ENCODE results near the gene TRPC3. TPM values are rescaled to one million over a fixed set of nuclear protein-coding genes. Genes with fewer than 3 reads are reported as not detected.
"Not testable (repeated sequence)": the region's sequence is repeated elsewhere in the genome, so short reads cannot be mapped to it uniquely, and the experiment has no call there.

Gene TRPC3
- total and polyA plus RNA-seq, 5 donors from 2014 or later = 0.52 TPM; not detected in 4

DNA sequence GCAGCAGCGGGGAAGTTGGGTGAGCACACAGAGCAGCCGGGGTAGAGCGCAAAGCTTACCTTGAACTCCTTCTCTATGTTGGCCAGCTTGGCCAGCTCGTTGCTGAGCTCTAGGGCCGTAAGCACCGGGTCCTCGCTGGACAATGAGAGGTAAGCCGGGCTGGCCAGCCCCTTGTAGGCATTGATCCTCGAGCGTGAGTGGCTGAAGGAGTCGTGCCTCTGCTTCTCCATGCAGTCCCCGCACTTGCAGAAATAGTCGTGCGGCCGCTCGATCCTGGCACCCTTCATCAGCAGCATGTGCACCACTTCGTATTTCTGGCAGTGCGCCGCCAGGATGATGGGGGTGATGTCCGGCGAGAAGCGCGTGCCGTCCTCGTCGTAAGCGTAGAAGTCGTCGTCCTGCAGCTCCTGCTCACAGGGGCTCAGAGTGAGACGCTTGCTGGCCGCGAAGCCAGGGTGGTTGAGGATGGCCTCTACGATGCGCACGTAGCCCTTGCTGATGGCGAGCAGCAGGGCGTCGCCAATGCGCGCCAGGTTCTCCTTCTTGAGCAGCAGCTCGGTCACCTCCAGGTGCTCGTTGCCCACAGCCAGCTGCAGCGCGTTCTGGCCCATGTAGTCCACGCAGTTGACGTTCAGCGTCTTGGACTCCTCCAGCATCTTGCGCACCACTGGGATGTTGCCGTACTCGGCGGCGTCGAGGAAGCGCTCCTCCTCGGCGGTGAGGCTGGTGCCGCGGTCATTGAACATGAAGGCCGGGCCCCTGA is 19.5 kb downstream of the TRPC3 start:
- H3K27ac ChIP-seq (ENCODE audit: insufficient read depth, low read length, poor library complexity, severe bottlenecking) = no peak overlapping the region
- H3K9me3 ChIP-seq (ENCODE audit: control insufficient read depth in 2 of 2, low read length in 2 of 2) = no peaks in the 10 kb centered on the region
- peaks cover 11% of the 10 kb centered on the region for H3K27me3 ChIP-seq (ENCODE audit: control insufficient read depth, insufficient read depth, low read length)
- Mint-ChIP-seq H3K27ac (no peak overlapping the region), H3K4me3 (no peak overlapping the region), H3K4me1 (no peaks in the 10 kb centered on the region), H3K9me3 (no peaks in the 10 kb centered on the region), H3K36me3 (no peaks in the 10 kb centered on the region), H3K27me3 (peaks cover 64% of the 10 kb centered on the region)
- ATAC-seq (ENCODE audit: low read depth in 2 of 2) = no peak
- DNase-seq = no peak
- no peak overlapping the region for H3K4me3 ChIP-seq (ENCODE audit: low read depth, low read length)
- H3K4me1 ChIP-seq (ENCODE audit: control insufficient read depth, insufficient read depth, low read length, poor library complexity, severe bottlenecking) = no peaks in the 10 kb centered on the region
- no peaks in the 10 kb centered on the region for H3K36me3 ChIP-seq (ENCODE audit: control insufficient read depth, insufficient read depth, low read length)

DNA sequence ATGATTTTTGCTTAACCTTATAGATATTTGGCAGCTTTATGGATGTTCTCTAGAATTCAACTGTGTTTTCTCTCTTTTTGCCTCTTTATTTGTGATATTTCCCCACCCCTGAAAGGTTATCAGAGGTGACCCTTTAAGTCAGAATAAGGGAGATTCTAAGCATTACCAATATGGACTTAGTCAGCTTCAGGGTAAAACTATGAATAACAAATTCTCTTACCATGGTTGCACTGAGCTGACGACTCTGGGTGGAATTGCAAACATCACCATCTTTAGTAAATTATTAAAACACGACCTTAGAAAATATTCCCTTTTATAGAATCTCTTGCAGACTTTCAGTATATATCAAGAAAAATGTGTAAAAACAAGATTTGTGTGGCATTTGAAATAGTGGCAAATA is 21.6 kb downstream of the TRPC3 start:
- no peak for DNase-seq
- H3K27ac ChIP-seq (ENCODE audit: insufficient read depth, low read length, poor library complexity, severe bottlenecking) = no peak overlapping the region
- no peaks in the 10 kb centered on the region for H3K36me3 ChIP-seq (ENCODE audit: control insufficient read depth, insufficient read depth, low read length)
- no peaks in the 10 kb centered on the region for H3K4me1 ChIP-seq (ENCODE audit: control insufficient read depth, insufficient read depth, low read length, poor library complexity, severe bottlenecking)
- no peaks in the 10 kb centered on the region for H3K9me3 Mint-ChIP-seq
- no peak overlapping the region for H3K27ac Mint-ChIP-seq
- ATAC-seq (ENCODE audit: low read depth in 2 of 2) = no peak
- peaks cover 9% of the 10 kb centered on the region for H3K27me3 ChIP-seq (ENCODE audit: control insufficient read depth, insufficient read depth, low read length)
- peaks cover 53% of the 10 kb centered on the region for H3K27me3 Mint-ChIP-seq
- H3K4me1 Mint-ChIP-seq = no peaks in the 10 kb centered on the region
- no peaks in the 10 kb centered on the region for H3K36me3 Mint-ChIP-seq
- H3K9me3 ChIP-seq (ENCODE audit: control insufficient read depth in 2 of 2, low read length in 2 of 2) = no peaks in the 10 kb centered on the region
- H3K4me3 ChIP-seq (ENCODE audit: low read depth, low read length) = no peak overlapping the region
- H3K4me3 Mint-ChIP-seq = no peak overlapping the region

DNA sequence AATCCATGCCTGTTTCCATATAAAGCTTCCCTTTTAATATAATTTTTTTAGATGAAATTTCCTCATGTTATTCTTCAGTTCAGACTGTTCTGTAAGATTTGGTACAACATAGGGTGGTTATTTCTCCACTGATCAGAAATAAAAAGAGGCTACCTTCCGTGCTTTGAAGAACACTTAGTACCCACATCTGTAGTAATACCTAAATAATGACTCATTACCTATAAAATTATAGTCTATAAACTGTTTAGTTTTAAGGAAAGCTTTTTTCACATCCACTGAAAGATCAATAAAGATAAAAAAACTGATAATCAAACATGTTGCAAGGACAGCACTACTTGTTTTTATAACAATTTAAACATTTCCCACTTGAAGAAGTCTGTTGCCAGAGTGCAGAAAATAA is 23.9 kb downstream of the TRPC3 start:
- peaks cover 42% of the 10 kb centered on the region for H3K27me3 Mint-ChIP-seq
- no peaks in the 10 kb centered on the region for H3K36me3 Mint-ChIP-seq
- Histone ChIP-seq H3K36me3 (ENCODE audit: control insufficient read depth, insufficient read depth, low read length) (no peaks in the 10 kb centered on the region), H3K4me3 (ENCODE audit: low read depth, low read length) (no peak overlapping the region), H3K27ac (ENCODE audit: insufficient read depth, low read length, poor library complexity, severe bottlenecking) (no peak overlapping the region), H3K9me3 (ENCODE audit: control insufficient read depth in 2 of 2, low read length in 2 of 2) (no peaks in the 10 kb centered on the region), H3K4me1 (ENCODE audit: control insufficient read depth, insufficient read depth, low read length, poor library complexity, severe bottlenecking) (no peaks in the 10 kb centered on the region), H3K27me3 (ENCODE audit: control insufficient read depth, insufficient read depth, low read length) (peaks cover 9% of the 10 kb centered on the region)
- no peak for ATAC-seq (ENCODE audit: low read depth in 2 of 2)
- H3K27ac Mint-ChIP-seq = no peak overlapping the region
- H3K4me3 Mint-ChIP-seq = no peak overlapping the region
- DNase-seq = no peak
- no peaks in the 10 kb centered on the region for H3K4me1 Mint-ChIP-seq
- H3K9me3 Mint-ChIP-seq = no peaks in the 10 kb centered on the region

DNA sequence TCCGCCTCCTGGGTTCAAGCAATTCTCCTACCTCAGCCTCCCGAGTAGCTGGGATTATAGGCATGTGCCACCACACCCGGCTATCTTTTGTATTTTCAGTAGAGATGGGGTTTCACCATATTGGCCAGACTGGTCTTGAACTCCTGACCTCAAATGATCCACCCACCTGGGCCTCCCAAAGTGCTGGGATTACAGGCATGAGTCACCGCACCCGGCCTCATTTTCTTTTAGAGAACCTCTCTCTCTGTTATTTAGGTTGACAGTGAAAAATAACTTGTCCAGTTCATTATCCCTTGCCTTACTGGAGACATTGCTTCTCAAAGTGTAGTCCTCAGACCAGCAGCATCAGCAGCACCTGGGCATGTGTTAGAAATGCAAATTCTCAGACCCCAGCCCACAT is 25.4 kb downstream of the TRPC3 start:
- peaks cover 30% of the 10 kb centered on the region for H3K27me3 Mint-ChIP-seq
- not testable (repeated sequence) for ATAC-seq (ENCODE audit: low read depth in 2 of 2)

DNA sequence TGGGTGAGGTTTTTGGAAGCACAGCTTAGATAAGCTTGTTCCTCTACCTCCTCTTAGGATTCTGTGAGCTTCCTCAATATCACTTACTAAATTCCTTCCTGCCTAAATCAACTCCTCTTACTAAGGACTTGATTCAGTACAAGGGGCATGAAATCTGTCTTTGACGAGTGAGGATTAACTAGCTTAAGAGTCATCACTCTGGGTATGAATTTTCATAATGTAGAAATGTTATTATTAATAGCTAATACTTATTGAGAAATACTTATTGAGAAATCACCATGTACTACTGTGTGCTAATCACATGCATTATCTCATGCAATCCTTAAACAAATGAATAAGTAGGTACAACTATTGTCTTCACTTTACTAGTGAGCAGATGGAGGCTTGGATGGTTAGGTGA is 28.6 kb downstream of the TRPC3 start:
- H3K27ac ChIP-seq (ENCODE audit: insufficient read depth, low read length, poor library complexity, severe bottlenecking) = no peak overlapping the region
- ATAC-seq (ENCODE audit: low read depth in 2 of 2) = no peak
- DNase-seq = no peak
- H3K36me3 Mint-ChIP-seq = no peaks in the 10 kb centered on the region
- no peak overlapping the region for H3K27ac Mint-ChIP-seq
- H3K9me3 ChIP-seq (ENCODE audit: control insufficient read depth in 2 of 2, low read length in 2 of 2) = no peaks in the 10 kb centered on the region
- H3K4me3 Mint-ChIP-seq = no peak overlapping the region
- peaks cover 2% of the 10 kb centered on the region for H3K27me3 ChIP-seq (ENCODE audit: control insufficient read depth, insufficient read depth, low read length)
- no peaks in the 10 kb centered on the region for H3K36me3 ChIP-seq (ENCODE audit: control insufficient read depth, insufficient read depth, low read length)
- peaks cover 12% of the 10 kb centered on the region for H3K27me3 Mint-ChIP-seq
- no peaks in the 10 kb centered on the region for H3K4me1 Mint-ChIP-seq
- peaks cover 0 to 1% (median 0%) of the 10 kb centered on the region in 7 donors for H3K9me3 Mint-ChIP-seq
- H3K4me3 ChIP-seq (ENCODE audit: low read depth, low read length) = no peak overlapping the region
- no peaks in the 10 kb centered on the region for H3K4me1 ChIP-seq (ENCODE audit: control insufficient read depth, insufficient read depth, low read length, poor library complexity, severe bottlenecking)

More for the DNA sequence above, 25.4 kb downstream of the TRPC3 start:
- H3K36me3 Mint-ChIP-seq; DNase-seq; H3K4me3 Mint-ChIP-seq; H3K4me3 ChIP-seq (ENCODE audit: low read depth, low read length); H3K9me3 ChIP-seq (ENCODE audit: control insufficient read depth in 2 of 2, low read length in 2 of 2); H3K27ac ChIP-seq (ENCODE audit: insufficient read depth, low read length, poor library complexity, severe bottlenecking); H3K27me3 ChIP-seq (ENCODE audit: control insufficient read depth, insufficient read depth, low read length); H3K36me3 ChIP-seq (ENCODE audit: control insufficient read depth, insufficient read depth, low read length); H3K4me1 ChIP-seq (ENCODE audit: control insufficient read depth, insufficient read depth, low read length, poor library complexity, severe bottlenecking); H3K9me3 Mint-ChIP-seq; H3K27ac Mint-ChIP-seq; H3K4me1 Mint-ChIP-seq: not testable (repeated sequence)

DNA sequence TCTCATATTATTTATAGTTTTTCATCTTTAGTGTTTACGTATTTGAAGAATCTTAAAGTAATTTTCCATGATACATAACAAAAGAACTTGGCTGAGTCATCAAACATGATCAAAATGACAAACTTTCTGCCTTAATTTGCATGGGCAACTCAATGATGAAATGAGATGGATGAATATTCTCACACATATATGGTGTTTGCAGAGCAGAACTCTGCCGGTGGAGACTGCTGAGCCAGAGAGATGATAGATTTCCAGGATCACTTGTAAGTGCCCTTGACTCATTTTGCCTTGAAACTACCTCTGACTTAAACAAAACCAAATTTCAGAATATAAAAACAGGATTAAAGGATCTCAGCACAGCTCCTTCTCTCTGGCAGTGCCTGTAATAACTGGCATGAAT is 38.2 kb downstream of the TRPC3 start:
- Mint-ChIP-seq H3K9me3 (peaks cover 0 to 2% (median 0%) of the 10 kb centered on the region in 7 donors), H3K4me1 (peaks cover 0 to 5% (median 2%) of the 10 kb centered on the region in 4 donors), H3K27ac (no peak overlapping the region), H3K4me3 (no peak overlapping the region), H3K27me3 (no peaks in the 10 kb centered on the region), H3K36me3 (no peaks in the 10 kb centered on the region)
- H3K4me1 ChIP-seq (ENCODE audit: control insufficient read depth, insufficient read depth, low read length, poor library complexity, severe bottlenecking) = no peaks in the 10 kb centered on the region
- no peak overlapping the region for H3K27ac ChIP-seq (ENCODE audit: insufficient read depth, low read length, poor library complexity, severe bottlenecking)
- ATAC-seq (ENCODE audit: low read depth in 2 of 2) = no peak
- no peak for DNase-seq
- no peak overlapping the region for H3K4me3 ChIP-seq (ENCODE audit: low read depth, low read length)
- H3K36me3 ChIP-seq (ENCODE audit: control insufficient read depth, insufficient read depth, low read length) = no peaks in the 10 kb centered on the region
- H3K9me3 ChIP-seq (ENCODE audit: control insufficient read depth in 2 of 2, low read length in 2 of 2) = no peaks in the 10 kb centered on the region
- no peaks in the 10 kb centered on the region for H3K27me3 ChIP-seq (ENCODE audit: control insufficient read depth, insufficient read depth, low read length)

DNA sequence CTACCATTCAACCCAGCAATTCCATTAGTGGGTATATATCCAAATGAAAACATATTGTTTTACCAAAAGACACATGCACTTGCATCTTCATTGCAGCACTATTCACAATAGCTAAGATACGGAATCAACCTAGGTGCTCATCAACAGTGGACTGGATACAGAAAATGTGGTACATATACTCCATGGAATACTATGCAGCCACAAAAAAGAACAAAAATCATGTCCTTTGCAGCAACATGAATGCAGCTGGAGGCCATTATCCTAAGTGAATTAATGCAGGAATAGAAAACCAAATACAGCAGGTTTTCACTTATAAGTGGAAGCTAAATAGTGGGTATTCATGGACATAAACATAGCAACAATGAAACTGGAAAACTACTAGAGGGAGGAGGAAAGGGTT is 43.5 kb downstream of the TRPC3 start:
- peaks cover 8% of the 10 kb centered on the region for H3K27me3 ChIP-seq (ENCODE audit: control insufficient read depth, insufficient read depth, low read length)
- Mint-ChIP-seq H3K27me3 (peaks cover 20% of the 10 kb centered on the region), H3K27ac (no peak overlapping the region), H3K4me1 (no peaks in the 10 kb centered on the region), H3K4me3 (no peak overlapping the region), H3K9me3 (peaks cover 0 to 1% (median 0%) of the 10 kb centered on the region in 7 donors), H3K36me3 (no peaks in the 10 kb centered on the region)
- H3K9me3 ChIP-seq (ENCODE audit: control insufficient read depth in 2 of 2, low read length in 2 of 2) = no peaks in the 10 kb centered on the region
- no peaks in the 10 kb centered on the region for H3K36me3 ChIP-seq (ENCODE audit: control insufficient read depth, insufficient read depth, low read length)
- no peak overlapping the region for H3K27ac ChIP-seq (ENCODE audit: insufficient read depth, low read length, poor library complexity, severe bottlenecking)
- H3K4me3 ChIP-seq (ENCODE audit: low read depth, low read length) = no peak overlapping the region
- no peak for ATAC-seq (ENCODE audit: low read depth in 2 of 2)
- no peaks in the 10 kb centered on the region for H3K4me1 ChIP-seq (ENCODE audit: control insufficient read depth, insufficient read depth, low read length, poor library complexity, severe bottlenecking)
- DNase-seq = no peak
